IPS-11a (cell line): ENCODE measurements around the gene NOX5.

Experiments
- H3K4me3 ChIP-seq: one replicate; pipeline ENCODE4 v1.5.1; 2013; ENCODE audit warnings: low read depth, low read length, control low read depth

Gene NOX5

GRCh38 chr15:69016021-69016595 lies 1.6 kb downstream of the NOX5 start:
- no peak overlapping the region for H3K4me3 ChIP-seq

GRCh38 chr15:69017978-69018377 lies 3.5 kb downstream of the NOX5 start:
- H3K4me3 ChIP-seq = no peak overlapping the region

- no peak overlapping the region for H3K4me3 ChIP-seq
Measured at GRCh38 chr15:69018951-69019350, 4.5 kb downstream of the NOX5 start.

- no peak overlapping the region for H3K4me3 ChIP-seq
Measured at GRCh38 chr15:69021895-69022294, 7.4 kb downstream of the NOX5 start.

GRCh38 chr15:69025320-69025719 lies 10.8 kb downstream of the NOX5 start:
- no peak overlapping the region for H3K4me3 ChIP-seq

- no peak overlapping the region for H3K4me3 ChIP-seq
Measured at GRCh38 chr15:69026355-69026754, 11.9 kb downstream of the NOX5 start.

GRCh38 chr15:69027976-69028518 lies 13.6 kb downstream of the NOX5 start:
- no peak overlapping the region for H3K4me3 ChIP-seq

- H3K4me3 ChIP-seq = no peak overlapping the region
Measured at GRCh38 chr15:69031013-69032001, 16.8 kb downstream of the NOX5 start.

GRCh38 chr15:69032031-69032430 lies 17.5 kb downstream of the NOX5 start:
- H3K4me3 ChIP-seq = no peak overlapping the region

GRCh38 chr15:69032703-69033373 lies 18.3 kb downstream of the NOX5 start:
- no peak overlapping the region for H3K4me3 ChIP-seq

GRCh38 chr15:69034352-69034751 lies 19.9 kb downstream of the NOX5 start:
- no peak overlapping the region for H3K4me3 ChIP-seq

- H3K4me3 ChIP-seq = no peak overlapping the region
Measured at GRCh38 chr15:69035205-69035917, 20.9 kb downstream of the NOX5 start.

- H3K4me3 ChIP-seq = no peak overlapping the region
Measured at GRCh38 chr15:69035918-69036258, 21.4 kb downstream of the NOX5 start.

- no peak overlapping the region for H3K4me3 ChIP-seq
Measured at GRCh38 chr15:69036826-69037225, 22.3 kb downstream of the NOX5 start.

GRCh38 chr15:69037482-69037881 lies 23.0 kb downstream of the NOX5 start:
- no peak overlapping the region for H3K4me3 ChIP-seq

- no peak overlapping the region for H3K4me3 ChIP-seq
Measured at GRCh38 chr15:69037977-69038376, 23.5 kb downstream of the NOX5 start.

GRCh38 chr15:69038508-69038907 lies 24.0 kb downstream of the NOX5 start:
- no peak overlapping the region for H3K4me3 ChIP-seq

- H3K4me3 ChIP-seq = no peak overlapping the region
Measured at GRCh38 chr15:69039516-69040225, 25.2 kb downstream of the NOX5 start.

GRCh38 chr15:69042531-69042930 lies 28.0 kb downstream of the NOX5 start:
- no peak overlapping the region for H3K4me3 ChIP-seq

- H3K4me3 ChIP-seq = no peak overlapping the region
Measured at GRCh38 chr15:69045802-69046201, 31.3 kb downstream of the NOX5 start.
